HCT116 (cell line): ENCODE measurements around the gene FAM78B. TPM values are rescaled to one million over a fixed set of nuclear protein-coding genes. Genes with fewer than 3 reads are reported as not detected.

ENCODE experiments used
- ATAC-seq: fragments of 200-7000 bp; cut with Tn5 transposase; 2 replicates; pipeline ENCODE4 v1.9.1; 2020; ENCODE audit warnings: mild to moderate bottlenecking, moderate library complexity
- BruUV-seq: library from RNA; stranded (reverse); fragments of 400-500 nt; replicated peaks from 2 replicates; lab custom pipeline; 2021; lab: Mats Ljungman, UMichigan
- CTCF ChIA-PET: fragments of 300-600 bp; sonication (Branson Sonifier 250); formaldehyde crosslinking; loops from one replicate; lab custom pipeline; 2021; ENCODE audit warnings: antibody characterized with exemption; lab: Charles Lee
- POLR2A ChIA-PET: fragments of 300-600, 350-600 bp; sonication (Branson Sonifier 250); formaldehyde crosslinking; loops from one replicate; lab custom pipeline; 2021; ENCODE audit warnings: antibody characterized with exemption; lab: Charles Lee
- RAD21 ChIA-PET, 2 experiments: fragments of 300-600 bp; sonication (Branson Sonifier 250); formaldehyde crosslinking; loops; one replicate each; lab custom pipeline; 2023; ENCODE audit warnings: low total read pairs in 2 of 2; ENCODE audit not compliant: uncharacterized antibody in 2 of 2, unreplicated experiment in 2 of 2, low non-redundant PET in 1 of 2; lab: Charles Lee
- DNase-seq: peaks from one replicate; pipeline ENCODE4 v3.0.0-alpha.2; 2010; ENCODE audit warnings: low read depth, low spot score
- H2AFZ ChIP-seq: fragments of 200-600 bp; shearing (Covaris generic), sonication (generic); 2 replicates; pipeline ENCODE4 v1.6.1; 2017; ENCODE audit warnings: low read depth, mixed run types, mixed read lengths, antibody characterized with exemption, low read length; ENCODE audit not compliant: poor library complexity, severe bottlenecking
- H3K27ac ChIP-seq: 2 replicates; pipeline ENCODE4 v1.5.1; 2012; ENCODE audit warnings: low read depth, low read length
- H3K27me3 ChIP-seq: fragments of 200-600 bp; sonication (generic); 2 replicates; pipeline ENCODE4 v1.6.1; 2016; ENCODE audit warnings: mixed run types, low read length, mixed read lengths; ENCODE audit not compliant: insufficient read depth
- H3K36me3 ChIP-seq, 2 experiments: fragments of 200-500 bp in 1 of 2; fragments of 200-600 bp in 1 of 2; sonication (Bioruptor generic) in 1 of 2; sonication (generic) in 1 of 2; 2 replicates each; pipeline versions ENCODE4 v1.5.1 to v1.6.1; 2014 to 2016; ENCODE audit warnings: low read length in 2 of 2, inconsistent platforms in 1 of 2, mixed read lengths in 1 of 2, mixed run types in 1 of 2; ENCODE audit not compliant: insufficient read depth in 2 of 2, control insufficient read depth in 1 of 2
- H3K4me1 ChIP-seq, 2 experiments: fragments of 200-600 bp in 1 of 2; sonication (generic) in 1 of 2; 2 replicates each; pipeline versions ENCODE4 v1.5.1 to v1.6.1; 2012 to 2017; ENCODE audit warnings: low read length in 2 of 2, inconsistent platforms in 1 of 2, mild to moderate bottlenecking in 1 of 2, mixed read lengths in 1 of 2, mixed run types in 1 of 2, moderate library complexity in 1 of 2; ENCODE audit not compliant: insufficient read depth in 2 of 2, control insufficient read depth in 1 of 2
- H3K4me2 ChIP-seq: fragments of 200-600 bp; sonication (generic); 2 replicates; pipeline ENCODE4 v1.6.1; 2017; ENCODE audit warnings: mixed run types, low read length, mixed read lengths
- H3K4me3 ChIP-seq, 2 experiments: fragments of 200-600 bp in 1 of 2; sonication (generic) in 1 of 2; replicated peaks in 1 of 2; 2 replicates each; pipeline ENCODE4 v1.5.1; 2011 to 2016; ENCODE audit warnings: low read length in 2 of 2, control low read depth in 1 of 2, low read depth in 1 of 2, mild to moderate bottlenecking in 1 of 2, mixed read lengths in 1 of 2, mixed run types in 1 of 2
- H3K79me2 ChIP-seq: fragments of 200-600 bp; sonication (generic); 2 replicates; pipeline ENCODE4 v1.6.1; 2017; ENCODE audit warnings: mild to moderate bottlenecking, mixed run types, low read length, moderate library complexity, mixed read lengths; ENCODE audit not compliant: insufficient read depth
- H3K9ac ChIP-seq: fragments of 200-600 bp; sonication (generic); 2 replicates; pipeline ENCODE4 v1.6.1; 2016; ENCODE audit warnings: low read length, mixed read lengths
- H3K9me2 ChIP-seq: fragments of 200-600 bp; sonication (generic), shearing (Covaris generic); 2 replicates; pipeline ENCODE4 v1.6.1; 2017; ENCODE audit warnings: mixed run types, mild to moderate bottlenecking, moderate library complexity; ENCODE audit not compliant: insufficient read depth
- H3K9me3 ChIP-seq, 2 experiments: fragments of 200-500 bp in 1 of 2; fragments of 200-600 bp in 1 of 2; sonication (Bioruptor generic) in 1 of 2; sonication (generic) in 1 of 2; 2 replicates each; pipeline ENCODE4 v1.6.1; 2014 to 2017; ENCODE audit warnings: low read length in 2 of 2, mixed read lengths in 2 of 2, inconsistent platforms in 1 of 2, low read depth in 1 of 2, mild to moderate bottlenecking in 1 of 2, mixed run types in 1 of 2, moderate library complexity in 1 of 2; ENCODE audit not compliant: control insufficient read depth in 1 of 2, insufficient read depth in 1 of 2
- H4K20me1 ChIP-seq: fragments of 200-600 bp; sonication (generic), shearing (Covaris generic); 2 replicates; pipeline ENCODE4 v1.6.1; 2017; ENCODE audit warnings: mixed run types, mild to moderate bottlenecking, moderate library complexity; ENCODE audit not compliant: insufficient read depth
- CBX3 ChIP-seq: IDR thresholded peaks from 2 replicates; pipeline ENCODE4 v1.6.1; 2012; ENCODE audit warnings: low read depth
- CEBPB ChIP-seq: IDR thresholded peaks from 2 replicates; pipeline ENCODE4 v1.6.1; 2012; ENCODE audit warnings: low read depth
- EGR1 ChIP-seq: IDR thresholded peaks from 2 replicates; pipeline ENCODE4 v1.6.1; 2012; ENCODE audit warnings: low read depth
- ELF1 ChIP-seq: IDR thresholded peaks from 2 replicates; pipeline ENCODE4 v1.6.1; 2012; ENCODE audit warnings: low read depth, borderline replicate concordance
- EZH2 ChIP-seq: fragments of 200-600 bp; sonication (generic); IDR thresholded peaks from 2 replicates; pipeline ENCODE4 v1.6.1; 2017; ENCODE audit warnings: antibody characterized with exemption, mixed run types
- EZH2phosphoT487 ChIP-seq: fragments of 200-600 bp; IDR thresholded peaks from 2 replicates; pipeline ENCODE4 v1.6.1; 2018; ENCODE audit warnings: antibody characterized with exemption, borderline replicate concordance
- POLR2AphosphoS5 ChIP-seq: IDR thresholded peaks from 2 replicates; pipeline ENCODE4 v1.6.1; 2011; ENCODE audit warnings: mild to moderate bottlenecking, low read depth, low read length, moderate library complexity
- RAD21 ChIP-seq: IDR thresholded peaks from 2 replicates; pipeline ENCODE4 v1.6.1; 2012; ENCODE audit warnings: low read depth, mild to moderate bottlenecking
- SIN3A ChIP-seq: IDR thresholded peaks from 2 replicates; pipeline ENCODE4 v1.6.1; 2012; ENCODE audit warnings: low read depth
- SP1 ChIP-seq: IDR thresholded peaks from 2 replicates; pipeline ENCODE4 v1.6.1; 2012; ENCODE audit warnings: low read depth
- SRF ChIP-seq: IDR thresholded peaks from 2 replicates; pipeline ENCODE4 v1.6.1; 2012; ENCODE audit warnings: low read depth
- TCF7L2 ChIP-seq: IDR thresholded peaks from 2 replicates; pipeline ENCODE4 v1.7.0; 2011; ENCODE audit warnings: borderline replicate concordance, inconsistent platforms; ENCODE audit not compliant: insufficient read depth, insufficient read length; ENCODE audit errors: extremely low read depth
- YY1 ChIP-seq: IDR thresholded peaks from 2 replicates; pipeline ENCODE4 v1.6.1; 2011; ENCODE audit warnings: low read length, low read depth, moderate library complexity, mild to moderate bottlenecking; ENCODE audit not compliant: insufficient replicate concordance; ENCODE audit errors: extremely low read depth
- ZFX ChIP-seq: fragments of 450-650 bp; IDR thresholded peaks from 2 replicates; pipeline ENCODE4 v1.6.1; 2017
- ZNF274 ChIP-seq: fragments of 200-500 bp; sonication (Bioruptor generic); IDR thresholded peaks from 2 replicates; pipeline ENCODE4 v1.6.1; 2014; ENCODE audit warnings: mild to moderate bottlenecking, low read depth, low read length, inconsistent platforms
- intact Hi-C: fragments of 100-400 bp; cut with micrococcal nuclease; formaldehyde crosslinking; loops from 2 replicates; pipeline ENCODE4 v1.10.0; 2022
- total RNA-seq: library from RNA; stranded (reverse); gene quantifications from one replicate; pipeline ENCODE4 v1.2.1, GENCODE V29; 2021; ENCODE audit not compliant: unreplicated experiment
- TF ChIP-seq, protein P1 (sequence below): IDR thresholded peaks from 2 replicates; pipeline ENCODE4 v1.6.1; 2012
- TF ChIP-seq, protein P2 (sequence below): IDR thresholded peaks from 2 replicates; pipeline ENCODE4 v1.6.1; 2012
- TF ChIP-seq, protein P3 (sequence below): IDR thresholded peaks from 2 replicates; pipeline ENCODE4 v1.6.1; 2012; ENCODE audit warnings: low read depth
- TF ChIP-seq, protein P4 (sequence below): IDR thresholded peaks from 2 replicates; pipeline ENCODE4 v1.6.1; 2011; ENCODE audit warnings: mild to moderate bottlenecking, low read length, moderate library complexity; ENCODE audit not compliant: insufficient replicate concordance; ENCODE audit errors: extremely low read depth

Gene FAM78B
- total RNA-seq, 1 experiment from 2014 or later, result 1.4 TPM

DNA sequence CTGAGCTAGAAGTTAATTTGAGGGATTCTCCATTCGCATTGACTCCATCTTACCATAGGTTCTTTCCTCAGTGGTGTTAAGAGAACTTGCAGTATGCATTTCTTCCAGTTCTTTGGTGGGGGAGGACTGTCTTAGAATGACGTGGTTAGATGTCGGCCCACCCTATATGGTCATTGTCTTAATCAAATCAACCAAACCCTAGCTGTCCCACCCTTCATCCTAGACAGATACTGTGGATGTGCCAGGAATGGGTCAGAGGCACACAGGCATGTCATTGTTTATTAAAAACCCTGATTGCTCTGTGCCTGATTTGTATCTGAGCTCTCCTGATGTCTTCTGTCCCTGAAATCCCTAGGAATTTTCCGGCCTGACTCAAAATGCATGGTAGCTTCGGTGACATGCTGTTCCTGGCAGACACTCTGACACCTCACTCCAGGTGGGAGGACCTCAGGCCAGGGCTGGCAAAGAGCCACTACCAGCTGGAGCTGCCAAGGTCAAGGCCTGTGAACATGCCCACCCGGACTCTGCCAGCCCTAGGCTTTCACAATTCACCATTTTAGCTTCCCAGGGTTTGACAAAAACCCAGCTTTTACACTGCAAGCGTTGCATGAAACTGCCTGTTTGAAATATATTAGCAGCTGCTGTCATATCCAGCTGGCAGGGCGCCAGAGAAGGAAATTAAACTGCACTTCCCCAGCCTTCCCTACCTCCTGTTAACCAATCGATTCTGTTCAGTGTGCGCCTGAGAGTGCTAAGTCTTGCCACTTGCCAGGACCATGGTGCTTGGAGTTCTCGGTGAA, 134.0 kb downstream of the FAM78B start:
- ChIA-PET POLR2A (no interaction called here), RAD21 (no interaction called here), CTCF (no interaction called here)
- no peak overlapping the region for H3K4me3 ChIP-seq
- no peaks in the 10 kb centered on the region for H3K36me3 ChIP-seq
- no peak overlapping the region for H2AFZ ChIP-seq
- no peaks in the 10 kb centered on the region for H3K79me2 ChIP-seq
- no peaks in the 10 kb centered on the region for H3K4me1 ChIP-seq
- H3K9ac ChIP-seq, result no peak overlapping the region
- no TSS peak for BruUV-seq
- peaks cover 38% of the 10 kb centered on the region for H3K27me3 ChIP-seq
- intact Hi-C loops, result no loop called here
- TF ChIP-seq CEBPB (no peak), EZH2 (no peak), SIN3A (no peak), POLR2AphosphoS5 (no peak), ZFX (no peak), ZNF274 (no peak), YY1 (no peak), CBX3 (no peak), SP1 (no peak), SRF (no peak), RAD21 (no peak), EZH2phosphoT487 (no peak), ELF1 (no peak), TCF7L2 (no peak), EGR1 (no peak)
- TF ChIP-seq, protein P1, sequence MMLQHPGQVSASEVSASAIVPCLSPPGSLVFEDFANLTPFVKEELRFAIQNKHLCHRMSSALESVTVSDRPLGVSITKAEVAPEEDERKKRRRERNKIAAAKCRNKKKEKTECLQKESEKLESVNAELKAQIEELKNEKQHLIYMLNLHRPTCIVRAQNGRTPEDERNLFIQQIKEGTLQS, result no peak
- TF ChIP-seq, protein P2, sequence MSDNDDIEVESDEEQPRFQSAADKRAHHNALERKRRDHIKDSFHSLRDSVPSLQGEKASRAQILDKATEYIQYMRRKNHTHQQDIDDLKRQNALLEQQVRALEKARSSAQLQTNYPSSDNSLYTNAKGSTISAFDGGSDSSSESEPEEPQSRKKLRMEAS, result no peak
- TF ChIP-seq, protein P3, sequence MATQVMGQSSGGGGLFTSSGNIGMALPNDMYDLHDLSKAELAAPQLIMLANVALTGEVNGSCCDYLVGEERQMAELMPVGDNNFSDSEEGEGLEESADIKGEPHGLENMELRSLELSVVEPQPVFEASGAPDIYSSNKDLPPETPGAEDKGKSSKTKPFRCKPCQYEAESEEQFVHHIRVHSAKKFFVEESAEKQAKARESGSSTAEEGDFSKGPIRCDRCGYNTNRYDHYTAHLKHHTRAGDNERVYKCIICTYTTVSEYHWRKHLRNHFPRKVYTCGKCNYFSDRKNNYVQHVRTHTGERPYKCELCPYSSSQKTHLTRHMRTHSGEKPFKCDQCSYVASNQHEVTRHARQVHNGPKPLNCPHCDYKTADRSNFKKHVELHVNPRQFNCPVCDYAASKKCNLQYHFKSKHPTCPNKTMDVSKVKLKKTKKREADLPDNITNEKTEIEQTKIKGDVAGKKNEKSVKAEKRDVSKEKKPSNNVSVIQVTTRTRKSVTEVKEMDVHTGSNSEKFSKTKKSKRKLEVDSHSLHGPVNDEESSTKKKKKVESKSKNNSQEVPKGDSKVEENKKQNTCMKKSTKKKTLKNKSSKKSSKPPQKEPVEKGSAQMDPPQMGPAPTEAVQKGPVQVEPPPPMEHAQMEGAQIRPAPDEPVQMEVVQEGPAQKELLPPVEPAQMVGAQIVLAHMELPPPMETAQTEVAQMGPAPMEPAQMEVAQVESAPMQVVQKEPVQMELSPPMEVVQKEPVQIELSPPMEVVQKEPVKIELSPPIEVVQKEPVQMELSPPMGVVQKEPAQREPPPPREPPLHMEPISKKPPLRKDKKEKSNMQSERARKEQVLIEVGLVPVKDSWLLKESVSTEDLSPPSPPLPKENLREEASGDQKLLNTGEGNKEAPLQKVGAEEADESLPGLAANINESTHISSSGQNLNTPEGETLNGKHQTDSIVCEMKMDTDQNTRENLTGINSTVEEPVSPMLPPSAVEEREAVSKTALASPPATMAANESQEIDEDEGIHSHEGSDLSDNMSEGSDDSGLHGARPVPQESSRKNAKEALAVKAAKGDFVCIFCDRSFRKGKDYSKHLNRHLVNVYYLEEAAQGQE, result no peak
- TF ChIP-seq, protein P4, sequence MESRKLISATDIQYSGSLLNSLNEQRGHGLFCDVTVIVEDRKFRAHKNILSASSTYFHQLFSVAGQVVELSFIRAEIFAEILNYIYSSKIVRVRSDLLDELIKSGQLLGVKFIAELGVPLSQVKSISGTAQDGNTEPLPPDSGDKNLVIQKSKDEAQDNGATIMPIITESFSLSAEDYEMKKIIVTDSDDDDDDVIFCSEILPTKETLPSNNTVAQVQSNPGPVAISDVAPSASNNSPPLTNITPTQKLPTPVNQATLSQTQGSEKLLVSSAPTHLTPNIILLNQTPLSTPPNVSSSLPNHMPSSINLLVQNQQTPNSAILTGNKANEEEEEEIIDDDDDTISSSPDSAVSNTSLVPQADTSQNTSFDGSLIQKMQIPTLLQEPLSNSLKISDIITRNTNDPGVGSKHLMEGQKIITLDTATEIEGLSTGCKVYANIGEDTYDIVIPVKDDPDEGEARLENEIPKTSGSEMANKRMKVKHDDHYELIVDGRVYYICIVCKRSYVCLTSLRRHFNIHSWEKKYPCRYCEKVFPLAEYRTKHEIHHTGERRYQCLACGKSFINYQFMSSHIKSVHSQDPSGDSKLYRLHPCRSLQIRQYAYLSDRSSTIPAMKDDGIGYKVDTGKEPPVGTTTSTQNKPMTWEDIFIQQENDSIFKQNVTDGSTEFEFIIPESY, result no peak
- no peak overlapping the region for H3K27ac ChIP-seq
- DNase-seq, result no peak
- ATAC-seq, result no peak
- no peak overlapping the region for H3K4me2 ChIP-seq
- no peaks in the 10 kb centered on the region for H3K9me2 ChIP-seq
- H4K20me1 ChIP-seq, result no peaks in the 10 kb centered on the region
- no peaks in the 10 kb centered on the region for H3K9me3 ChIP-seq
